Right lobe of liver (tissue), 6 donors: ENCODE results near the gene NAGPA. TPM values are rescaled to one million over a fixed set of nuclear protein-coding genes. Genes with fewer than 3 reads are reported as not detected.

ENCODE experiments used
- ATAC-seq, 4 donors: fragments of 200-7000 bp; cut with Tn5 transposase; one replicate each; pipeline ENCODE4 v1.9.1; 2020; ENCODE audit warnings: mild to moderate bottlenecking in 4 of 4, moderate library complexity in 4 of 4
- DNase-seq, 3 donors: peaks; one replicate each; pipeline ENCODE4 v3.0.0-alpha.2; 2020
- H3K27ac ChIP-seq, 3 donors: fragments of 200-600 bp; one replicate each; pipeline ENCODE4 v1.8.0; 2022
- H3K27me3 ChIP-seq, 2 donors: fragments of 200-600 bp; one replicate each; pipeline ENCODE4 v1.8.0; 2022
- H3K36me3 ChIP-seq, 4 donors: fragments of 200-600 bp; sonication (generic) in 1 of 4; one replicate each; pipeline versions ENCODE4 v1.5.1 to v1.8.0; 2017 to 2022; ENCODE audit warnings: control low read depth in 1 of 4
- H3K4me1 ChIP-seq, 4 donors: fragments of 200-600 bp; sonication (generic) in 1 of 4; one replicate each; pipeline versions ENCODE4 v1.5.1 to v1.8.0; 2017 to 2022; ENCODE audit warnings: control low read depth in 1 of 4
- H3K4me3 ChIP-seq, 3 donors: fragments of 200-600 bp; one replicate each; pipeline ENCODE4 v1.8.0; 2022
- H3K9me3 ChIP-seq, 4 donors: fragments of 200-600 bp; sonication (generic) in 1 of 4; one replicate each; pipeline versions ENCODE4 v1.5.1 to v1.8.0; 2017 to 2022; ENCODE audit warnings: control low read depth in 1 of 4
- CTCF ChIP-seq, 4 donors: fragments of 200-600 bp in 3 of 4; fragments of 450-650 bp in 1 of 4; IDR thresholded peaks; one replicate each; pipeline versions ENCODE4 v1.5.1 to v1.8.0; 2016 to 2022; ENCODE audit warnings: antibody characterized with exemption in 4 of 4, mild to moderate bottlenecking in 2 of 4
- POLR2A ChIP-seq: fragments of 450-650 bp; IDR thresholded peaks from one replicate; pipeline ENCODE4 v1.6.1; 2017; ENCODE audit warnings: antibody characterized with exemption, mild to moderate bottlenecking
- WGBS: methylation state at CpG from one replicate; pipeline ENCODE4 v1.1.6; 2018; ENCODE audit warnings: low coverage, low lambda C conversion rate; ENCODE audit not compliant: insufficient coverage; ENCODE audit errors: missing lambda C conversion rate; 5-methylcytosine and 5-hydroxymethylcytosine counted together
- intact Hi-C, 2 donors: fragments of 100-400 bp; cut with DNase I; formaldehyde crosslinking; loops; one replicate each; pipeline versions ENCODE4 v1.11.2 to v1.14.1; 2022
- total RNA-seq, 6 experiments: library from RNA; depleted of rRNA in 2 of 6; stranded (reverse); fragments of >200 nt in 2 of 6; fragmentation: NEBNext Ultra II Directional in 3 of 6; extraction: Animal tissue kit (Norgen Biotek cat#: 25700) in 3 of 6; gene quantifications; one replicate each; pipeline versions ENCODE4 v1.1.0 to v1.2.4, GENCODE V29; 2016 to 2023
- donor health status: DM: no; HTN: yes; CAD: no.
- donor health status: DM: no; HTN: no; CAD: no.
- donor health status: DM: no; HTN: no; CAD: no.
- donor health status: DM: no; HTN: yes; CAD: no.
- donor health status: DM: no; HTN: yes; CAD: no.

The NAGPA gene
- total RNA-seq, 6 experiments from 2014 or later = 6.6 to 22.1 (median 8.4) TPM

GRCh38 chr16:4976079-4976478 is 57.7 kb downstream of the NAGPA start:
- no peak for ATAC-seq
- intact Hi-C loops = no loop called here

More at GRCh38 chr16:4976079-4976478, 57.7 kb downstream of the NAGPA start:
- no peak overlapping the region for H3K27ac ChIP-seq
- H3K36me3 ChIP-seq = no peaks in the 10 kb centered on the region
- no peak for DNase-seq
- H3K4me1 ChIP-seq = no peaks in the 10 kb centered on the region
- no peak for TF ChIP-seq POLR2A
- no peak for TF ChIP-seq CTCF (IDR thresholded peaks at IDR 0.05)
- WGBS = 44% methylated on average over 1 of the region's 2 CpGs
- no peaks in the 10 kb centered on the region for H3K27me3 ChIP-seq
- no peak overlapping the region for H3K4me3 ChIP-seq
- no peaks in the 10 kb centered on the region for H3K9me3 ChIP-seq

Other genes with a start within 250 kb of the NAGPA start
- not detected for gene SEPTIN12, start 245.6 kb downstream of the NAGPA start, total RNA-seq
- under 1 TPM in 2 of 6 experiments, not detected in 4; 0.44 to 0.95 TPM for gene SMIM22, start 238.6 kb downstream of the NAGPA start, total RNA-seq
- 10 to 100 TPM in 5 of 6 experiments, 1 to 10 TPM in 1; 8.3 to 24.2 (median 14.0) TPM for gene ROGDI, start 231.3 kb downstream of the NAGPA start, total RNA-seq
- 10 to 100 TPM; 33.1 to 55.2 (median 51.2) TPM for gene GLYR1, start 186.6 kb downstream of the NAGPA start, total RNA-seq
- 10 to 100 TPM; 12.0 to 18.6 (median 16.2) TPM for gene UBN1, start 186.5 kb downstream of the NAGPA start, total RNA-seq
- 10 to 100 TPM in 4 of 6 experiments, 1 to 10 TPM in 2; 6.9 to 23.8 (median 14.4) TPM for gene PPL, start 96.8 kb downstream of the NAGPA start, total RNA-seq
- 1 to 10 TPM in 1 of 6 experiments, under 1 TPM in 4, not detected in 1; 0.09 to 1.1 (median 0.60) TPM for gene SEC14L5, start 75.6 kb downstream of the NAGPA start, total RNA-seq
- gene C16orf89, start 32.0 kb upstream of the NAGPA start, total RNA-seq = not detected
- gene ALG1, start 37.9 kb upstream of the NAGPA start, total RNA-seq = 10 to 100 TPM; 16.0 to 28.0 (median 16.9) TPM
- gene EEF2KMT, start 63.9 kb upstream of the NAGPA start, total RNA-seq = 10 to 100 TPM in 1 of 6 experiments, 1 to 10 TPM in 5; 6.0 to 10.8 (median 7.4) TPM